Progenitor cell of endocrine pancreas (in vitro differentiated cells): Measurements from ENCODE around the gene HRK. TPM values are rescaled to one million over a fixed set of nuclear protein-coding genes. Genes with fewer than 3 reads are reported as not detected.

Experiments
- DNase-seq: peaks from one replicate; pipeline ENCODE4 v3.0.0; 2021; ENCODE audit warnings: low spot score; ENCODE audit not compliant: unreplicated experiment
- H3K27ac Mint-ChIP-seq: 2 replicates; pipeline ENCODE4 v1.8.0; 2021; ENCODE audit warnings: mild to moderate bottlenecking, moderate library complexity, mixed read lengths
- H3K27me3 Mint-ChIP-seq: 2 replicates; pipeline ENCODE4 v1.8.0; 2021; ENCODE audit warnings: mixed read lengths
- H3K36me3 Mint-ChIP-seq: 2 replicates; pipeline ENCODE4 v1.8.0; 2022; ENCODE audit warnings: mixed read lengths; ENCODE audit not compliant: insufficient read depth
- H3K4me1 Mint-ChIP-seq: 2 replicates; pipeline ENCODE4 v1.8.0; 2021; ENCODE audit warnings: low read depth, mixed read lengths
- H3K4me3 Mint-ChIP-seq: 2 replicates; pipeline ENCODE4 v1.8.0; 2021; ENCODE audit warnings: low read depth, mild to moderate bottlenecking, moderate library complexity, mixed read lengths
- H3K9me3 Mint-ChIP-seq: 2 replicates; pipeline ENCODE4 v1.8.0; 2021; ENCODE audit warnings: low read depth, mixed read lengths
- total RNA-seq: library from RNA; stranded (reverse); gene quantifications from 2 replicates; pipeline ENCODE4 v1.2.1, GENCODE V29; 2021
- TF ChIP-seq, protein P1 (sequence below): fragments of 200-600 bp; sonication (generic); IDR thresholded peaks from one replicate; pipeline ENCODE4 v1.5.0; 2021; ENCODE audit warnings: antibody characterized with exemption, mild to moderate bottlenecking; ENCODE audit not compliant: unreplicated experiment

HRK gene
- total RNA-seq, 1 donor from 2014 or later: 5.5 TPM

DNA sequence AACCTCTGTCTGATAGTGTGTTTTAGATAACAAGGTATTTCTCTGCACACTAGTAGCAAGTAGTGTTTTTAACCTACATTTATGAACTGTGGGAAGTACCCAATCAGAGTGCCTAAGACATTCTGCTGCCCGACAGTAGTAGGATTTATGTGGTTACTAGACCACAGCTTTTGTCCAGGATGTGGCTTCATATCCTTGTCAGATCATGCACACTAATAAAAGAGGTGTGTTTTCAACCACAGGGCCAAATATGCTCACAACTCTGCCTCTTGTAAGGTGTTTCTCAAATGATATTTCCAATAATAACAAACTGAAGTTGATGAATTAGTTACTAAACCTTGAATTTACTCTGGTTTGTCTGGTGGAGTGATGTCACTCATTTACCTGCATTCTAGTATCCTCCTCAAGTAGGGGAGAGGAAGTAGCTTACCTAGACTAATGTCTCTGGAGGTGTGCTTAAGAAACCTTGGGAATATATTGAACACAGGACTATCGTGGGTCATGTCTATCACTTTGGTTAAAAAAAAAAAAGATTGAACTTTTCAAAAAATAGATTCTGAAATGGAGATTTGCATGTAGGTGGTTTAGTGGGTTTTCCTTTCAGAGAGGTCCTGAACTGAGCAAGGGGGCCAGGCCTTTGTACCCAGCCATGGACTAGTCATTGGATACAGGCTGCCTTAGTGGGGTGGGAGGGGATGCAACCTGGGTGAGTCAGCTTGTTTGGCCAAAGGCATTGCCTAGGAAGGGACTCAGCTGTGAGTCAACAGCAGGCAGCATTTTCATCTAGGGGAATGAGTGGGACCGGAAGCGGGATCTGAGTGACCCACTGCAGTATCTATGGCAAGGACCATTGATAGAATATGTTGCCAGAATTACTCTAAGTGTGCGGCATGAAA, 43.6 kb upstream of the HRK start:
- Mint-ChIP-seq H3K27me3 (no peaks in the 10 kb centered on the region), H3K9me3 (no peaks in the 10 kb centered on the region), H3K27ac (no peak overlapping the region), H3K36me3 (peaks cover 16% of the 10 kb centered on the region), H3K4me1 (peaks cover 34% of the 10 kb centered on the region), H3K4me3 (no peak overlapping the region)
- TF ChIP-seq, protein P1, sequence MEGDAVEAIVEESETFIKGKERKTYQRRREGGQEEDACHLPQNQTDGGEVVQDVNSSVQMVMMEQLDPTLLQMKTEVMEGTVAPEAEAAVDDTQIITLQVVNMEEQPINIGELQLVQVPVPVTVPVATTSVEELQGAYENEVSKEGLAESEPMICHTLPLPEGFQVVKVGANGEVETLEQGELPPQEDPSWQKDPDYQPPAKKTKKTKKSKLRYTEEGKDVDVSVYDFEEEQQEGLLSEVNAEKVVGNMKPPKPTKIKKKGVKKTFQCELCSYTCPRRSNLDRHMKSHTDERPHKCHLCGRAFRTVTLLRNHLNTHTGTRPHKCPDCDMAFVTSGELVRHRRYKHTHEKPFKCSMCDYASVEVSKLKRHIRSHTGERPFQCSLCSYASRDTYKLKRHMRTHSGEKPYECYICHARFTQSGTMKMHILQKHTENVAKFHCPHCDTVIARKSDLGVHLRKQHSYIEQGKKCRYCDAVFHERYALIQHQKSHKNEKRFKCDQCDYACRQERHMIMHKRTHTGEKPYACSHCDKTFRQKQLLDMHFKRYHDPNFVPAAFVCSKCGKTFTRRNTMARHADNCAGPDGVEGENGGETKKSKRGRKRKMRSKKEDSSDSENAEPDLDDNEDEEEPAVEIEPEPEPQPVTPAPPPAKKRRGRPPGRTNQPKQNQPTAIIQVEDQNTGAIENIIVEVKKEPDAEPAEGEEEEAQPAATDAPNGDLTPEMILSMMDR: no peak
- DNase-seq: no peak

DNA sequence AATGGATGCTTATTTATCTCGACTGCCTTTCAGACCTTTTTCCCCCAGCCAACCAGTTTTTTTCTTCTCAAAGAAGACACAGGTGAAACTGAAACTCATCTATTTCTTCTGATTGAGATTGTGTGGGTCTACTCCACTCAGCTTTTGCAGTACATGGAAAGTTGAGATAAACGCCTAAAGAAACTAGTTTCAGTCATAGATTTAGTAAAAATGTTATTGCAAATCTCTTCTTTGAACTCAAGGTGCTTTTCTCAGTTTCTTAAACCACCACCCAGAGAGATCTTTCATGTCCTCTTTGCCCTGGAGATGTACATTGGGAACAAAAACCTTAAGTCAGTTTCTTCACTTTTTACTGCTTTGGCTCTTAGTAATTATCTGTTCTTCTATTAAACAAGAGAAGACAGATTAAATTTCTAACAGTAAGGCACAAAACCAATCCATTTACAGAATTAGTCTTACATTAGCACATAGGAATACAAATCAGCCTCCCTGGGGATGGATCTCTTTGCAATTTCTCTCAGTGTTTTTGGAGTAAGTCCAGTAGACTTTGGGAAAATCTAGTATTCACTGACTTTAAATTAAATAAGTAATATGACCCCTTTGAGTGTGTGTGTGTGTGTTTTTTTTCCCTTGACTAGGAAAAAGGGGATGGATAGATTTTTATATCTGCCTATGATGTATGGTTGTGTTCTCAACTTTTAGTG, 41.1 kb upstream of the HRK start:
- no peak overlapping the region for H3K27ac Mint-ChIP-seq

DNA sequence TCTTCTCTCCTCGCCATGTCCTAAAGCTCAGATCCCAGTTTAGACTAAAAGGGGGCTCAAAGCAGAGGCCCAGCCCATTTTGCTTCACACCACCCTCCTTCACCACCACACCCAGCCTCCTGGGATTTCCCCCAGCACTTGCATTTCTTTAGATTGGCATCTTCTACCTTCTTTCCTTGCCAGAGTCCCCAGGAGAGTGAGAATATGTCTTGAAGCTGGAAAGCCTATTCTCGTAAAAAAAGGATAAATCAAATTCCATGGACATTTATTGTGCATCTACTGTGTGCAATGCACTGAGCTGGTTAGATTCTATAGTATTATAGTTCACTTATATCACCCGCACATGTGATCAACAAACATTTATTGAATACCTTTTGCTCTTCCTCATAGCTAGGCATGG, 39.7 kb upstream of the HRK start:
- H3K4me3 Mint-ChIP-seq: no peak overlapping the region
- DNase-seq: no peak
- TF ChIP-seq, protein P1: no peak
- peaks cover 2% of the 10 kb centered on the region for H3K9me3 Mint-ChIP-seq
- no peak overlapping the region for H3K27ac Mint-ChIP-seq
- H3K36me3 Mint-ChIP-seq: peaks cover 7% of the 10 kb centered on the region
- H3K4me1 Mint-ChIP-seq: peaks cover 58% of the 10 kb centered on the region
- H3K27me3 Mint-ChIP-seq: no peaks in the 10 kb centered on the region

More for the DNA sequence above, 41.1 kb upstream of the HRK start:
- DNase-seq: no peak
- TF ChIP-seq, protein P1: no peak
- no peaks in the 10 kb centered on the region for H3K27me3 Mint-ChIP-seq
- no peak overlapping the region for H3K4me3 Mint-ChIP-seq
- peaks cover 4% of the 10 kb centered on the region for H3K36me3 Mint-ChIP-seq
- peaks cover 51% of the 10 kb centered on the region for H3K4me1 Mint-ChIP-seq
- no peaks in the 10 kb centered on the region for H3K9me3 Mint-ChIP-seq

DNA sequence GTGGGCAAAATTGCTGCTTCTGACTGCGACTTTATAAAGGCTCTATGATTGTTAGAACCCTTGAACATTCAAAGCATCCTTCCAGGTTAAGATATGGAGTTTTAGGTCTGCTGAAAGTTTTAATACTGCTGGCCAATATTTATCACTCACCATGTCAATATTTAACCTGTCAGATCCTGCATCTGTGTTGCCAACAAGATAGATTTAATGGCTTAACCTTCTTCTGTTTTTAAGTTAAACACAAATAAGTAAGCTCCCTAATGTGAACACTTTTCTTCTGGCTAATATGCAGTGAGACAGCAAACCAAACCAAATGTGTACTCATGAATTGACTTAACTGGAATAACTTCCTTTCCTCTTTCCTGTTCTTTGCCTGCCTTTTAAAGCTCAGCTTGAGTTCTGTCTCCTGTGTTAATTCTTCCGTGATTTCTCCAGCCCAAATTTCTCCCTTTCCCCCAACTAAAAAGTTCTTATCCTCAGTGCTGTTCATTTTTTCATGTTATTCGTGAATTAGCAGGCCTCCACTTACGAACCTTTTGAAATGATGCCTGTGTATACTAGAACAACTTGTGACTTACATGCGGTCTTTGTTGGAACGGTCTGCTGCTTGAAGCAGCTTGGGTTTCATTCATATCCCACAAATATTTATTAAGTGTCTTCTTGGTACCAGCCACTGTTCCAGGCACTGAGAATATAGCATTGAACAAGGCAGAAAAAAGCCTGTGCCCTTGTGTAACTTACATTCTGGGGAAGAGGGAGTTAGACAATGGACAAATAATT, 38.7 kb upstream of the HRK start:
- Mint-ChIP-seq H3K27ac (peak overlapping the region; percentile 43), H3K36me3 (peaks cover 7% of the 10 kb centered on the region), H3K4me3 (no peak overlapping the region), H3K9me3 (peaks cover 3% of the 10 kb centered on the region), H3K27me3 (no peaks in the 10 kb centered on the region), H3K4me1 (peaks cover 57% of the 10 kb centered on the region)
- TF ChIP-seq, protein P1: no peak
- DNase-seq: no peak

DNA sequence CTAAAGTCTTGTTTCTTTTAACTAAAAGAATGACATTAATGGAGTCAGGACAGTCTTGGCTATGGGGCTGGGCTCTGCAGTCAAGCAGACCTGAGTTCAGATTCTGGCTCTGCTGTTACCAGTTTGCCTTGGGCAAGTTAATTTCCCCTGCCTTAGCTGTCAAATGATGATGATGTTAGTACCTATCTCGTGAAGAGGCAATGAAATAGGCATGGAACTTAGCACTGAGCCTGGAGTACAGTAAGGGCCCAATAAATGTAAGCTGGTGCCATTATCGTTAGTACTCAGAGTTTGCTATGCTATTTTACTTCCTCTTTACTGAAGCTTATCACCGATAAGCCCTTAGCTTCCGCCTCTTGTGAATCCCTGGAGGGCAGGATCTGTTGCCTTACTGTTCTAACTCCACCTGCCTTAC, 38.0 kb upstream of the HRK start:
- H3K27me3 Mint-ChIP-seq: no peaks in the 10 kb centered on the region
- peaks cover 7% of the 10 kb centered on the region for H3K36me3 Mint-ChIP-seq
- H3K4me3 Mint-ChIP-seq: no peak overlapping the region
- no peak for DNase-seq
- peaks cover 51% of the 10 kb centered on the region for H3K4me1 Mint-ChIP-seq
- H3K27ac Mint-ChIP-seq: peak overlapping the region; percentile 43
- TF ChIP-seq, protein P1: no peak
- peaks cover 3% of the 10 kb centered on the region for H3K9me3 Mint-ChIP-seq
